T-helper 2 cell treated with Interferon-gamma antibody and Interleukin-4, amounts not matched to agents 5 μg/mL and 100 μg/mL, for 36 hours (primary cell): ENCODE data around the gene USP32.
A peak's percentile ranks its signal among the peaks of the same experiment; 100 is the strongest.
"Not testable (repeated sequence)": the region's sequence is repeated elsewhere in the genome, so short reads cannot be mapped to it uniquely, and the experiment has no call there.

Experiments used
- DNase-seq: peaks from one replicate; pipeline ENCODE4 v3.0.0; 2021; ENCODE audit warnings: low spot score
- H3K27ac Mint-ChIP-seq: one replicate; pipeline ENCODE4 v1.8.0; 2021; ENCODE audit warnings: mild to moderate bottlenecking, mixed read lengths
- H3K27me3 Mint-ChIP-seq: one replicate; pipeline ENCODE4 v1.8.0; 2021; ENCODE audit warnings: low read depth, mixed read lengths
- H3K36me3 Mint-ChIP-seq: one replicate; pipeline ENCODE4 v1.8.0; 2021; ENCODE audit warnings: low read depth, mixed read lengths
- H3K4me1 Mint-ChIP-seq: one replicate; pipeline ENCODE4 v1.8.0; 2021; ENCODE audit warnings: low read depth, mixed read lengths
- H3K4me3 Mint-ChIP-seq: one replicate; pipeline ENCODE4 v1.8.0; 2022; ENCODE audit warnings: mild to moderate bottlenecking, moderate library complexity, mixed read lengths
- H3K9me3 Mint-ChIP-seq: one replicate; pipeline ENCODE4 v1.8.0; 2021; ENCODE audit warnings: mixed read lengths

The USP32 gene

DNA sequence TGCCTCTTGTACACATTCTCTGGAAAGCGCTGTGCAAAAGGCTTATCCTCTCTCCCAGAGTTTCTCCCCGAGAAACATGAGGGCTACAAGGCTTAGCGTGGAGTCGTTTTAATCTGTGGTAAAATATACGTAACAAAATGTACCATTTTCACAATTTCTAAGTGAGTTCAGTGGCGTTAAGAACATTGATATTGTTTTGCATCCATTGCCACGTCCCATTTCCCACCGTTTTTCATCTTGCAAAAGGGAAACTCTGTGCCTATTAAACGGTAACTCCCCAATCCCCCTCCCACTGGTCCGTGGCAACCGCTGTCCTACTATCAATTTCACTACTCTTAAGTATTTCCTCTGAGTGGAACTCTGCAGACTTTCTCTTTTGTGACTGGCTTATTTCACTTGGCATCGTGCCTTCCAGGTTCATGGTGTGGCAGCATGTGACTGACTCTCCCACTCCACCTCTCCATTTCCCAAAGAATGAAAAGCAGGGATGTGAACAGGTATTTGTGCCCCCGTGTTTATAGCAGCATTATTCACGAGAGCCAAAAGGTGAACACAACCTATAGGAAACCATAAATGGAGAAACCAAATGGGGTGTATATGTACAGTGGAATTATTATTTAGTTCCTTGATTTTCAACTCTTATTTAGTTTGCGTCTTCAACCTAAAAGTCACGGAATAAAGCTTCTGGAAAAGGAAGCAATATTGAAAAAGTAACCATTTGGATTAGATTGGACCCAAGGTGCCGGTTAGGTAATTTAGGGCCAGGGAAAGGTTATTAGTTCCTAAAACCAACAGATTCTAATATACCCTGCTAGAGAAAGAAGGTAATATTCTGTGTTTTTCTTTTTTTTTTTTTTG lies 1.1 kb upstream of the USP32 start:
- DNase-seq: peak; percentile 40
- Mint-ChIP-seq H3K27ac (peak overlapping the region; percentile 96), H3K36me3 (no peaks in the 10 kb centered on the region), H3K4me1 (peaks cover 48% of the 10 kb centered on the region), H3K27me3 (no peaks in the 10 kb centered on the region), H3K9me3 (no peaks in the 10 kb centered on the region), H3K4me3 (peak overlapping the region; percentile 94)

GRCh38 chr17:60391471-60392041 lies 377 bp downstream of the USP32 start:
- no peaks in the 10 kb centered on the region for H3K27me3 Mint-ChIP-seq
- no peaks in the 10 kb centered on the region for H3K9me3 Mint-ChIP-seq
- H3K4me1 Mint-ChIP-seq: peaks cover 48% of the 10 kb centered on the region
- H3K27ac Mint-ChIP-seq: peak overlapping the region; percentile 96
- H3K36me3 Mint-ChIP-seq: no peaks in the 10 kb centered on the region
- peak overlapping the region; percentile 94 for H3K4me3 Mint-ChIP-seq
- no peak for DNase-seq

DNA sequence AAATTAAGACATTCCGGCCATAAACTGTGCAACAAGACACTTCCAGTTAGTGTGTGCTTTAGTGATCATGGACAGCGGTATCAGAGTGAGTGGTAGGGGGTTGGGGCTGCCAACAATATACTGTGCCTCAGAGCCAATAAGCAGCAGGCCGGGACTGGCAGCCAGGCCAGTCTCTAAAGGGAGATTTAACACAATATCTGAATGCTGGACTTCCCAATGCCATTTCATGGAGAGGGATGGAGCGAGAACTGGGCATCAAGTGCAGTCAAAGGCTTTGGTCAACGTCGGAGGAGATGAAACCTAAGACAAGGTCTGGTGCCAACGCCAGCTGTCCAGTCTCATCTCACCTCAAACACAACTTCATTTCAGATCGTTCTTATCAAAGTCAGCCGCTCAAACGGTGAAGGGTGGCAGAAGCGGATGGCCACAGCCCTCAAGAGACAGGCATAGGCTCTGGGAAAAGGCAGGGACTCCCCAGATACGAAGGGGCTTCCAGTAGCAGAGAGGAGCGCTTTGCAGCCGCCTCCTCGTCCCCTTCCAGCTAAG lies 935 bp downstream of the USP32 start:
- H3K4me3 Mint-ChIP-seq: peak overlapping the region; percentile 94
- no peaks in the 10 kb centered on the region for H3K36me3 Mint-ChIP-seq
- peak; percentile 14 for DNase-seq
- no peaks in the 10 kb centered on the region for H3K27me3 Mint-ChIP-seq
- H3K4me1 Mint-ChIP-seq: peaks cover 46% of the 10 kb centered on the region
- no peaks in the 10 kb centered on the region for H3K9me3 Mint-ChIP-seq
- peak overlapping the region; percentile 96 for H3K27ac Mint-ChIP-seq

DNA sequence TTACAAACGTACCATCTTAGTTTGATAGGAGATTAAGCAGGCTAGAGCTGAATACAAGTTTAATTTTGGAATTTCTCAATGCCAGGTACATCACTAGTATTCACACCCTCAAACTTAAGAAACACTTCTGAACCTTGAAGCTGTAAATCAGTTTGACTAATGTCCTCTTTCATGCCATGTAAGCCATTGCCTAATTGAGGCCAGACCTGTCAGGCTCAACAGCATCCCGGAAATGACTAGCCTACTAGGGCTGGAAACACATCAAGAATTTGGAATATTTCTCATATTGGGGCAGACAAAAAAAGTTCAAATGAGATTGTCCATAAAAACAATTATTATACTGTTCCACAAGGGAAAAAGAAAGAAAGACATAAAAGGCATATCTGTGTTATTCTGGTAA lies 1.7 kb downstream of the USP32 start:
- DNase-seq: no peak
- H3K9me3 Mint-ChIP-seq: no peaks in the 10 kb centered on the region

GRCh38 chr17:60388742-60389141 lies 3.2 kb downstream of the USP32 start:
- Mint-ChIP-seq H3K9me3 (no peaks in the 10 kb centered on the region), H3K27ac (no peak overlapping the region), H3K27me3 (no peaks in the 10 kb centered on the region), H3K4me3 (no peak overlapping the region), H3K36me3 (peaks cover 3% of the 10 kb centered on the region), H3K4me1 (peaks cover 44% of the 10 kb centered on the region)
- DNase-seq: no peak

More for the DNA sequence above, 1.7 kb downstream of the USP32 start:
- Mint-ChIP-seq H3K4me3 (peak overlapping the region; percentile 94), H3K27me3 (no peaks in the 10 kb centered on the region), H3K36me3 (no peaks in the 10 kb centered on the region), H3K27ac (peak overlapping the region; percentile 13), H3K4me1 (peaks cover 43% of the 10 kb centered on the region)

- no peak overlapping the region for H3K4me3 Mint-ChIP-seq
- H3K27me3 Mint-ChIP-seq: no peaks in the 10 kb centered on the region
- no peaks in the 10 kb centered on the region for H3K9me3 Mint-ChIP-seq
- no peak overlapping the region for H3K27ac Mint-ChIP-seq
- H3K4me1 Mint-ChIP-seq: peaks cover 41% of the 10 kb centered on the region
- peaks cover 6% of the 10 kb centered on the region for H3K36me3 Mint-ChIP-seq
- no peak for DNase-seq
Observed at GRCh38 chr17:60387666-60388065, 4.3 kb downstream of the USP32 start.

GRCh38 chr17:60386147-60387058 lies 5.5 kb downstream of the USP32 start:
- no peaks in the 10 kb centered on the region for H3K9me3 Mint-ChIP-seq
- peaks cover 10% of the 10 kb centered on the region for H3K36me3 Mint-ChIP-seq
- no peak for DNase-seq
- H3K27ac Mint-ChIP-seq: no peak overlapping the region
- H3K4me3 Mint-ChIP-seq: no peak overlapping the region
- H3K27me3 Mint-ChIP-seq: no peaks in the 10 kb centered on the region
- H3K4me1 Mint-ChIP-seq: peaks cover 46% of the 10 kb centered on the region

DNA sequence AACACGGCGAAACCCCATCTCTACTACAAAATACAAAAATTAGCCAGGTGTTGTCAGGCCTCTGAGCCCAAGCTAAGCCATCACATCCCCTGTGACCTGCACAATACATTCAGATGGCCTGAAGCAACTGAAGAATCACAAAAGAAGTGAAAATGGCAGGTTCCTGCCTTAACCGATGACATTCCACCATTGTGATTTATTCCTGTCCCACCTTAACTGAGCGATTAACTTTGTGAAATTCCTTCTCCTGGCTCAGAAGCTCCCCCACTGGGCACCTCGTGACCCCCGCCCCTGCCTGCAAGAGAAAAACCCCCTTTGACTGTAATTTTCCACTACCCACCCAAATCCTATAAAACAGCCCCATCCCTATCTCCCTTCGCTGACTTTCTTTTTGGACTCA lies 7.0 kb downstream of the USP32 start:
- not testable (repeated sequence) for H3K27me3 Mint-ChIP-seq, H3K4me3 Mint-ChIP-seq, DNase-seq, H3K9me3 Mint-ChIP-seq
- peaks cover 10% of the 10 kb centered on the region for H3K36me3 Mint-ChIP-seq
- peaks cover 34% of the 10 kb centered on the region for H3K4me1 Mint-ChIP-seq
- peak overlapping the region; percentile 49 for H3K27ac Mint-ChIP-seq

- H3K4me3 Mint-ChIP-seq: no peak overlapping the region
- H3K9me3 Mint-ChIP-seq: no peaks in the 10 kb centered on the region
- H3K36me3 Mint-ChIP-seq: peaks cover 10% of the 10 kb centered on the region
Observed at GRCh38 chr17:60383379-60383778, 8.6 kb downstream of the USP32 start.

DNA sequence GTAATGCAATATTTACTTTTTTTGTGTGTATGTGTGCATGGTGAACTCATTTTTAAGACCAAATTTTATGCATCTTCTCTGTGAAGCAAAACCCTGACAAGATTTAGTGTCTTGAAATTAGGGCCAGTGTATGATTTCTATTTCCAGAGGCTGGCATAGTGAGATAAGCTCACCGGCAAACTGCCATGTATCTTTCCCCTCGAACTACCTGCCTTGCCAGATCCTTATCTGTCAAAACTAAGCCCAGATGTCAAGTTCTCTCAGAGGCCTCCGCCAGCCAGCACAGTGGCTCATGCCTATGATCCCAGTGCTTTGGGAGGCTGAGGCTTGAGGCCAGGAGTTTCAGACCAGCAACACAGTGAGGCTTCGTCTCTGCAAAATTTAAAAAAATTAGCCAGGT lies 10.0 kb downstream of the USP32 start:
- Mint-ChIP-seq H3K4me3 (no peak overlapping the region), H3K36me3 (peaks cover 10% of the 10 kb centered on the region), H3K27me3 (no peaks in the 10 kb centered on the region), H3K4me1 (peaks cover 24% of the 10 kb centered on the region), H3K27ac (no peak overlapping the region), H3K9me3 (no peaks in the 10 kb centered on the region)
- DNase-seq: no peak

More at GRCh38 chr17:60383379-60383778, 8.6 kb downstream of the USP32 start:
- Mint-ChIP-seq H3K27me3 (no peaks in the 10 kb centered on the region), H3K4me1 (peaks cover 26% of the 10 kb centered on the region), H3K27ac (no peak overlapping the region)
- DNase-seq: no peak

DNA sequence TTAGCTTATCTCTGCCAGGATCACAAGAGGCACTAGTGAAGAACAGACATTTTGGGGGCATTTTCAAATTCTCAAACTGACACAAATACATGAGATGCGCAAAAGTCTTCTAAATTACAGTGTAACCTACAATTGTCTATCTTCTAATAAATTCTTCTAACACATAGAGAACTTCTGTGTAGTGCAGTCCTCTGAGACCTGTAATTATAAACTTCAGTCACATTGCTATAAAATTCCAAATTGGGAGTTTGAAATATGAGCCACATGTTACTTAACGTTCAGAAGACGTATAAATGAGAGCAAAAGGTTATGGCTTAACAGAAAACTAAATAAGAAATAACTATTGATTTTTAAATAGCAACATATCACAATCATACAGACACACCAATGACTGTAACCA lies 12.5 kb downstream of the USP32 start:
- Mint-ChIP-seq H3K4me1 (peaks cover 16% of the 10 kb centered on the region), H3K36me3 (peaks cover 13% of the 10 kb centered on the region)
- H3K27me3 Mint-ChIP-seq, H3K4me3 Mint-ChIP-seq, H3K9me3 Mint-ChIP-seq, H3K27ac Mint-ChIP-seq, DNase-seq: not testable (repeated sequence)

GRCh38 chr17:60378187-60378586 lies 13.7 kb downstream of the USP32 start:
- H3K27ac Mint-ChIP-seq, H3K4me3 Mint-ChIP-seq, DNase-seq, H3K9me3 Mint-ChIP-seq, H3K4me1 Mint-ChIP-seq, H3K27me3 Mint-ChIP-seq: not testable (repeated sequence)
- H3K36me3 Mint-ChIP-seq: peaks cover 12% of the 10 kb centered on the region

- Mint-ChIP-seq H3K27ac (no peak overlapping the region), H3K9me3 (no peaks in the 10 kb centered on the region), H3K36me3 (peaks cover 9% of the 10 kb centered on the region), H3K27me3 (no peaks in the 10 kb centered on the region), H3K4me3 (no peak overlapping the region), H3K4me1 (peaks cover 16% of the 10 kb centered on the region)
- no peak for DNase-seq
Observed at GRCh38 chr17:60372790-60373483, 19.0 kb downstream of the USP32 start.
